PC-9 (cell line): ENCODE data around the gene EGFLAM.

Source experiments
- CTCF ChIP-seq: fragments of 200-600 bp; sonication (generic); conservative IDR thresholded peaks from 2 replicates; pipeline ENCODE4 v1.6.1; 2017; ENCODE audit warnings: mixed run types, antibody characterized with exemption, mild to moderate bottlenecking, moderate library complexity
- EZH2 ChIP-seq: fragments of 200-600 bp; sonication (generic); IDR thresholded peaks from 2 replicates; pipeline ENCODE4 v1.8.0; 2017; ENCODE audit warnings: antibody characterized with exemption, low read depth

GRCh38 chr5:38468978-38469706 lies 210.8 kb downstream of the EGFLAM start:
- no peak for TF ChIP-seq CTCF
- TF ChIP-seq EZH2, result no peak
